ENCODE measurements around the gene LGALS12.

DNA sequence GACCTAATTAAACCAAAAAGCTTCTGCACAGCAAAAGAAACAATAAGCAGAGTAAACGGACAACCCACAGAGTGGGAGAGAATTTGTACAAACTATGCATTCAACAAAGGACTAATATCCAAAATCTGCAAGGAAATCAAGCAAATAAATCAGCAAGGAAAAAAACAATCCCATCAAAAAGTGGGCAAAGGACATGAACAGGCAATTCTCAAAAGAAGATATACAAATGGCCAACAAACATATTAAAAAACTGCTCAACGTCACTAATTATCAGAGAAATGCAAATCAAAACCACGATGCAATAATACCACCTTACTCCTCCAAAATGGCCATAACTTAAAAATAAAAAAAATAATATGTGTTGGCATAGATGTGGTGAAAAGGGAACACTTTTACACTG lies 20.1 kb upstream of the LGALS12 start:
- TF ChIP-seq, protein P1, sequence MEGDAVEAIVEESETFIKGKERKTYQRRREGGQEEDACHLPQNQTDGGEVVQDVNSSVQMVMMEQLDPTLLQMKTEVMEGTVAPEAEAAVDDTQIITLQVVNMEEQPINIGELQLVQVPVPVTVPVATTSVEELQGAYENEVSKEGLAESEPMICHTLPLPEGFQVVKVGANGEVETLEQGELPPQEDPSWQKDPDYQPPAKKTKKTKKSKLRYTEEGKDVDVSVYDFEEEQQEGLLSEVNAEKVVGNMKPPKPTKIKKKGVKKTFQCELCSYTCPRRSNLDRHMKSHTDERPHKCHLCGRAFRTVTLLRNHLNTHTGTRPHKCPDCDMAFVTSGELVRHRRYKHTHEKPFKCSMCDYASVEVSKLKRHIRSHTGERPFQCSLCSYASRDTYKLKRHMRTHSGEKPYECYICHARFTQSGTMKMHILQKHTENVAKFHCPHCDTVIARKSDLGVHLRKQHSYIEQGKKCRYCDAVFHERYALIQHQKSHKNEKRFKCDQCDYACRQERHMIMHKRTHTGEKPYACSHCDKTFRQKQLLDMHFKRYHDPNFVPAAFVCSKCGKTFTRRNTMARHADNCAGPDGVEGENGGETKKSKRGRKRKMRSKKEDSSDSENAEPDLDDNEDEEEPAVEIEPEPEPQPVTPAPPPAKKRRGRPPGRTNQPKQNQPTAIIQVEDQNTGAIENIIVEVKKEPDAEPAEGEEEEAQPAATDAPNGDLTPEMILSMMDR (conservative IDR thresholded peaks at IDR 0.05 in 1 of 2, IDR thresholded peaks at IDR 0.05 in 1 of 2; ENCODE audit: extremely low read depth in 1 of 2, insufficient read depth in 1 of 2, low read depth in 1 of 2, low read length in 2 of 2), result no peak
- no peak for TF ChIP-seq EZH2 (IDR thresholded peaks at IDR 0.05; ENCODE audit: borderline replicate concordance, low read length)

Measured in mammary epithelial cell (primary cell).